Measurements from ENCODE around the gene LDLRAD4. TPM values are rescaled to one million over a fixed set of nuclear protein-coding genes. Genes with fewer than 3 reads are reported as not detected.

Gene LDLRAD4
- total and polyA plus RNA-seq, 9 of the 15 experiments (the other 6 are each of a cell fraction or from before 2014, with no cell fraction given) = 0.01 TPM; not detected in 8

DNA sequence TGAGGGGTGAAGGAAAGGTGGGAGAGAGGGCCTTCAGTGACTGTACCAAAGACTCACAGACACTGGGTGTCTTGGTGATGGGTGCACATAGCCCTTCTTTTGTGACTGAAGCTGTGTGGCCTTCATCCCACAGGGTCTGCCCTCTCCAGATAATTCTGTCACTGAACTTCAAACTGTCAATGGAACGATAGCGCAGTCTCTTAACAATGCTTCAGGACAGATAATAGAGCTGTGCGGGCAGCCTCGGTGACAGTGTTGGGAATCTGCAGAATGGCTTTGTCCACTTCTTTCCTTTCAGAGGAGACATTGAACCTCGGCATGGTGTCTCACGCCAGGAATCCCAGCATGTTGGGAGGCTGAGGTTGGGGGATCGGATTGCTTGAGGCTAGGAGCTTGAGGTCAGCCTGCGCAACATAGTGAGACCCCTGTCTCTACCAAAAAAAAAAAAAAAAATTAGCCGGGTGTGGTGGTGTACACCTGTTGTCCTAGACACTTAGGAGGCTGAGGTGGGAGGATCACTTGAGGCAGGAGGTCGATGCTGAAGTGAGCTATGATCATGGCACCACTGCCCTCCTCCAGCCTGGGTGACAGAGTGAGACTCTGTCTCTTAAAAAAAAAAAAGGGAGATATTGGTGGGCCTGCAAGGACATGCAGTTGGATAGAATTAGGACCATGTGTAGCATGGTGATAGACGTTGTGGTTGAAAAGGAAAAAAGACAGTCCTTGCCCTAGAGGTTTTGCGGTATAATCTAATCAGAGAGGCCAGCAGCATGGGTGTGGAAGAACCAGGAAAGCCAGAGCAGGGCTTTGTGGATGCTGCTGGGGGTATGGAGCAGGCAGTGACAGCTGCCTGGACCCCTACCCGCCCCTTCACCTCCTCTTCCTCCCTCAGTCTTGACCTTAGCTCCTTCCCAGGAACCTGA, 91.4 kb downstream of the LDLRAD4 start (continued):
- TF ChIP-seq RNF219 (CRISPR knock-in tag; IDR thresholded peaks at IDR 0.05) (no peak), ZNF133 (CRISPR knock-in tag; IDR thresholded peaks at IDR 0.05) (no peak), ELF2 (CRISPR knock-in tag; IDR thresholded peaks at IDR 0.05) (no peak), ZFP36 (IDR thresholded peaks at IDR 0.05; ENCODE audit: low read depth, low read length, partially characterized antibody) (no peak), HMG20B (CRISPR knock-in tag; IDR thresholded peaks at IDR 0.05) (no peak), TRIM25 (IDR thresholded peaks at IDR 0.05; ENCODE audit: borderline replicate concordance) (no peak), ZNF778 (CRISPR knock-in tag; IDR thresholded peaks at IDR 0.05) (no peak), GABPB2 (CRISPR knock-in tag; conservative IDR thresholded peaks at IDR 0.05) (no peak), XRCC4 (IDR thresholded peaks at IDR 0.05; ENCODE audit: extremely low read depth, insufficient read depth, insufficient read length) (no peak), U2AF1 (optimal IDR thresholded peaks at IDR 0.05; ENCODE audit: low read depth, low read length) (no peak)

All from K562 (cell line).